ENCODE data around the gene TNFAIP8L3.
"Not testable (repeated sequence)": the region's sequence is repeated elsewhere in the genome, so short reads cannot be mapped to it uniquely, and the experiment has no call there.

TNFAIP8L3 gene

DNA sequence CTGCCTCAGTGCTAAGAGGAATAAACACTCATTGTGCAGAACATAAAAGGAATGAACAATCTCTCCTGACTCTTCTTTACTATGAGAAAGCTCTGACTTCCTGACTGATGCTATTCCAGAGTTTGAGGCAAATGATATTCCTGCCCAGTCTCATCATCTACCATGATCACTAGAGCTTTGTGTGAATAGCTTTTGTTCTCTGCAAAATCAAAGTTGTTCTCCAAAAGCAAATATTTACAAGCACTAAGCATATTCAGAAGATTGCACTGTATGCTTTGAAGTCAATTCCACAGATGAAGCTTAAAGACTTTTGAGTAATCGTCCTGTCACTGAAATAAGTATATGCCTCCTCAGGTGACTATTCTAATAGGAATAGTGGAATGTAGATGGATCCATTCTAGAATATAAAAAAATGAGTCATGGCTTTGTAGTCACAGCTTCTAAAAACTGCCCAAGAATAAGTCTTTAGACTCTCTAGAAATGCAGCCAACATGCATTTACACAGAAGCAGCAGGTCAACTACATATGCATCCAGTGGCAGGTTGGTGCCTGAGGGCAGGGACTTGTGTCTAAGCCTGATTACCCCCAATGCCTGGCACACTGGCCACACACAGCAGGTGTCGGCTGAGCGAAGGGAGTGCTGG lies 34.6 kb downstream of the TNFAIP8L3 start:
- no peak for DNase-seq (ENCODE audit: low read depth)

DNA sequence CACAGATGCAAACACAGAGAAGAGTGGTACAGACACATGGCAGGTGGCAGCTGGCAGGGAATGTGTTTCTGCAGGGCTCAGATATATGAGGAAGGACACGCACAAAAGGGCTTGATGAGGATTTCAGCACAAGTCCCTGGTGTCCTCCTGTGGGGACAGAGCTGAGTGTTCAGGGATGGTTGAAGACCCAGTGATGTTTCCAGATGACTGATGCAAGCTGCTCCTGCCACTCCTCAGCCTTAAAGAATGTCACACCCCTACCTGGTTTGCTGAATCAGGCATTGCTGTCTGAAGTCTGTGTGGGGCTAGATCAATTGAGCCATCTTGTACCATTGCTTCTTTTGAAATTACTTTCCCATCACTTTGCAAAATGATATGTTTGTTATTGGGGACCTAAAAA lies 40.2 kb downstream of the TNFAIP8L3 start:
- no peak for DNase-seq (ENCODE audit: low read depth)

DNA sequence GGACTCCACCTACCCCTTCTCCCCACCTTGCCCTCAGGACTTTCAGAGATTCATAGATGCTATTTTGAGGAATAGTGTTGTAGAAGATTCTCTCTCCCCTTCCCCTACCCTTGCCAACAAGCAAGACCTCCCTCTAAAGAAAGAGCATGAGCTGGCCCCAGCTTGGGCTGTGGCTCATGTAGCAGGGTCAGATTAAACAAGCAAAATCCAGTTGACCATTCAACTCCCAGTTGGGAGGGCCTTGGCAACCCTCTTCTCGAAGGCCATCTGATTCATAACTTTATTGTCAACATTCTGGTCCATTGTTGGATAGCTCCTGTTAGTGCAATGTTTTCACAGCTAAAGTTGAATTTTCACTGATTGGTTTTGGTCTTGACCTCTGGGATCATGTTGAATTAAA lies 41.1 kb downstream of the TNFAIP8L3 start:
- no peak for DNase-seq (ENCODE audit: low read depth)

DNA sequence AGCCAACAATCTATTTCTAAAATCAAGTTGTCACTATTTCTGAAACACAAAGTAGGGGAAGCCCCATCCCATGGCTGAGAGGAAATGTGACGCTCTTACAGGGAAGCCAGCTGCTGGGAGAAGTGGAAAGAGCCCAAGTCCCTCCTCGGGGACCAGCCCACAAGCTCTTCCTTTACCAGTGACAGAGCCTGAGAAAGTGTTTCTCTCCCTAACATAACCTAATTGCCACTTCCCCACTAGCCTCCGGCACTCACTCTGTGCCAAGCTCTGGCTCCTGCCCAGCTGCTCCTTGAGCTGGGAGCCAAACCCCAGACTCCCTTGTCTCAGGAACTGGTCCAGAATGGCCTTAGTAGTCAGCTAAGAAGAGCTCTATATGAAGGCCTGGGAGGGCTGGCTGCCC lies 42.9 kb downstream of the TNFAIP8L3 start:
- no peak for DNase-seq (ENCODE audit: low read depth)

DNA sequence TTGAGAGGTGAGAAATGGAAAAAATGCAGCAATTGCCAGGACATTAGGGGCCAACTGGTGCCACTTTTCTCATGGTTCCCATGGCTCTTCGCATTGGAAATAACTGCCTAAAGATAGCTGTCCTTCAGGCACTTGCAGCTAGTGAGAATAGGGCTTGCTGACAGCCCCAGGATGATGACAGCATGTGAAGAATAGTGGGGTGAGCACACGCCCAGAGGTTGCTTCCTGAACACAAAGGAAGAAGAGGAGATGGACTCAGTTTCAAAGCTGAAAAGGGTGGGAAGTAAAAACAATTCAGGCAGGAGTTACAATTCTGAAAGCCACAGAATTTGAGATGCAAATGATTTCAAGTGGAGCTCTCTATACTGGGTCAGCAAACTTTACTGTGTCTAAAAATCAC lies 45.6 kb downstream of the TNFAIP8L3 start:
- no peak for DNase-seq (ENCODE audit: low read depth)

DNA sequence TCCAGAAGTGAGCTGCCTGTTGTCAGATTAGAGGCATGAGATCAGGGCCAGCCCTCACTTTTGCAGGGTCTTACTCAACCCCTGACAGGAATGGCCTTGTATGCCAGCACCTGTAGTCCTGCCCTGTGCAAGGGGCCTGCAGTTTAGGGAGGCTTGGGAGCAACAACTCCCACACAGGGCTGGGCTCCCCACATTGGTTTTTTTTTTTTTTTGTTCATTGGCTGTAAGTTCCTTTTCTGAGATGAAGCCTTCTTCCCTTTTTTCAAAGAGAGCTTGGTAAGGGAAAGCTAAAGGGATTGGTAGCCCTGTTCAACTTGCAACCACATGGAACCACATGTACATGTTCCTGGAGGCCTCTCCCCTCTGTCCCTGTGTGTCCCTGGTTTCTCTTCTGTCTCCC lies 46.4 kb downstream of the TNFAIP8L3 start:
- DNase-seq (ENCODE audit: low read depth): no peak

DNA sequence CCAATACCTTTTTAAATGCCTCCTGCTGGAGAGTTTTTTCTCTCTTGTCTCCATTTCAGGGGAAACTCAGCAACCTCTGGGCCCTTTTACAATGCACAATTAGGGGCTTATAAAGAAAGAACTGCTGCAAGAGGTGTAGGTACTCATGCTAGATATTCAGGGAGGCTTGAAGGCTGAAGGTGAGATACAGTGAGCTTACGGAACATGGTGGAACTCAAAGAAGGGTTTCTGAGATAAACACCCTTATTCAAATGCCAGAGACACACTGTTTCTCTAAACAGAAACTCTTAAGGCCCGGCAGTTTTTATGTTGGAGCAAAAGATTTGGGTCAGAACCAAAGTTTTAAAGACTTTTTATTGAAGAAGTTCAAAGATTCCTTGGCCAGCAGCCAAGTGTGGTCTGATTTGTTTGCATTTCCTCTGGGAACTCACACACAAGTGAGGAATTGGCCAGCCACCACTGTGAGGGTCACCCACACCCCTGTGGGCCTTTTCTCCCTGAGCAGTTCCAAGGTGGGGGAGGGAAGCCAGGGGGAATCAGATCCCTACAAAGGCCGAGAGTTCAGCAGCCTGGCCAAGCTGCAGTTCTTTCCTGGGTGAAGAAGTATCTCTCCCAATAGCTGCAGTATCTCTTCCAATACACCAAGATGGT lies 47.8 kb downstream of the TNFAIP8L3 start:
- DNase-seq (ENCODE audit: low read depth): no peak

DNA sequence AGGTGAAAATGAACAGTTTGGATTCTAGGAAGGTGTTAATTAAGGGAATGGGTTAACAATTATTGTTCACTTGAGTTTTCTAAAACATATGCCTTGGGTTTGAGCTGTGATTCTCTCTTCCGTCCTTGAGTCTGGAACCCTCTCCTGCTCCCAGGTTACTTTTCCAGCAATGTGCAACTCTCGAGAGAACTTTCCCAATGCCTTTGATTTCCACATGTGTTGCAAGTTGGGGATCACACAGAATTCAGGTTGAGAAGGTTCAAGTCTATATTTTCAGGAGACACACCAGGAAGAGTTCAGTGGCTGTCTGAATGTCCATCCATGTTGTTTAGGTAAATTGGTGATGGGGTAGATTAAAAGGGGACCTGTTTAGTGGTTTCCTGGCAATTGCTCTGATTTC lies 48.7 kb downstream of the TNFAIP8L3 start:
- no peak for DNase-seq (ENCODE audit: low read depth)

DNA sequence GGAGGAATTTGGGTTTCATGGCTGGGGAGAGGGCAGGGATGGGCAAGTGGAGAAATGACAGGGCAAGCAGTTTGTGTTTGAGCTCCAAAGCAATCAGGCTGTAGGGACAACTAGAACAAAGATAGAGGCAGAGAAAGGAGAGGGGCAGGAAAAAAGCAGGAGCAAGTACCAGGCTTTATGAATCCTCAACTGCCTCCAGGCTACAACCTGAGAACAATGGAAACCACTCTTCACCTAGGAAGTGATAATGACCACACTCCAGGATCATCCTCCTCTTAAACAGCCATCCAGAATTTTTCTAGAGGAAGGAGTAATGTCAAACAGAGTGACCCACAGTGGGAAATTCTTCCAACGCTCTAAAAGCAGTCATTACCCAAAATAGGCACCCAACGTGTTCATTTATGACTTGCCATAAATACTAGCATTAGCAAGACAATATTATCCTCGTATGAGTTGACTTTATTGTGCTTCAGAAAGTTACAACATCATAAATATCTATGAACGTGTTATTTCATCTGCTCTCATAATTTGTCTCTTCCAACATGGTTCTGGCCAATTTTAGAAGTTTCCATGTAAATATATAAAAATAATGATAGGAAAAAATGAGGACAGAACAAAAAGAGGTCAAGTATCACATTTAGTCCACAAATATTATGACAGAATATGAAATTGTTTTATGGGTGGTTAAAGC lies 50.5 kb downstream of the TNFAIP8L3 start:
- no peak for DNase-seq (ENCODE audit: low read depth)

DNA sequence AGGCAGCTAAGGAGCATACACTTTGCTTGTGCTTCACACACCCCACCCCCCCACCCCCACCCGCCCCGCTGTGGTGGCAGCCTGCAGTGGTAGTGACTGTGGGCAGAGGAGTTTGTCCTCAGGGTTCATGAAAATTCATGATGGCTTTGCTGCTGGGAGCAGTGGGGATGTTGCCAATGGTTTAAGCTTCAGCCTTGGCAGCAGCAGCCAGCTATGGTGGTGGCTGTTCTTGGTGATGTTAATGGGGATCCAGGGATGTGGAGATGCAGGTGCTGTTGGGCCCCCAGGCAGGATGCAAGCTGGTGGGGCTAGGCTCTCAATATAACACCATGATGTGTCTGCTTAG lies 55.8 kb downstream of the TNFAIP8L3 start:
- no peak for DNase-seq (ENCODE audit: low read depth)

DNA sequence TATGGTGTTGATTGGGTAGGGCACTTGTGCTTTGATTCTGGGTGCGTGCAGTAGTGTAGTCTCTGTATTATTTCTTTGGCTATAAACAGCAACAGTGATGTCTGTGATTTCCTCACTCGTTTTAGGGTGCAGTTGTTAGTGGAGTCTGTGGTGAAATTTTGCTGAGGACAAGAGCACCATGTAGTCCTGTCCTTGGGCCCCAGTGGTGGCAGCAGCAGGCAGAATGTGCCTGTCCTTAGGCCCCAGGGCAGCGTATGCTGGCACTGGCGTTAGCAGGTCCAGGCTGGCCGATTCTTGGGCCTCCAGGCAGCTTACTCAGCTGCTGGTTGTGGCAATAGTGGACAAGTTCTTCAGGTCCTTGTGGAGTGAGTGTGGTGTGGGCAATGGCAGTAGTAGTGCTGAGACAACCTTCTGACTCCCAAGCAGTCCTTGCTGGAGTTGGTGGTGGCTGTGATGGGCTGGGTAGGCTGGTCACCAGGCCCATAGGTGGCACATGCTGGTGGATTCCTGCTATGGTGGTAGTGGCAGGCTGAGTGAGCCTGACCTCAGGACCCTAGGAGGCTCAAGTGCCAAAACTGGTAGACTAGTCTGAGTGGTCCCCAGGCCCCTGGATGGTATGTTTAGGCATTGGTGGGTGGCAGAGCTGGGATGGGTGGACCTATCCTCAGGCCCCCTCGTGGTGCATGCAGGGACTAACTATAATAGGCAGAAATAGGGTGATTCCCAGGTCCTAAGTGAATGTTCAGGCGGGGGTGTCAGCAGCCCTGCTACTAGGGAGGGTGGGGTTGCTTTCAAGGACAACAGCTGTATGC lies 56.3 kb downstream of the TNFAIP8L3 start:
- no peak for DNase-seq (ENCODE audit: low read depth)

DNA sequence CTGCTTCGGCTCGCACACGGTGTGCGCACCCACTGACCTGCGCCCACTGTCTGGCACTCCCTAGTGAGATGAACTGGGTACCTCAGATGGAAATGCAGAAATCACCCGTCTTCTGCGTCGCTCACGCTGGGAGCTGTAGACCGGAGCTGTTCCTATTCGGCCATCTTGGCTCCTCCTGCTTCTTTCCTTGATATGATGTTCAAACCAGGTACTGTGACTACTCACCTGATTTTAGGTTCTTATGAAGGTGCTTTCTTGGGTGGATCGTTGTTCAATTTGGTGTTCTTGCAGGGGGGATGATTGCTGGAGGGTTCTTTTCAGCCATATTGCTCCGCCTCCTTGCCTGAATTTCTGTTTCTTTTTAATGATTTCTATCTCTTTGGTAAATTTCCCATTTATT lies 57.2 kb downstream of the TNFAIP8L3 start:
- DNase-seq (ENCODE audit: low read depth): not testable (repeated sequence)

DNA sequence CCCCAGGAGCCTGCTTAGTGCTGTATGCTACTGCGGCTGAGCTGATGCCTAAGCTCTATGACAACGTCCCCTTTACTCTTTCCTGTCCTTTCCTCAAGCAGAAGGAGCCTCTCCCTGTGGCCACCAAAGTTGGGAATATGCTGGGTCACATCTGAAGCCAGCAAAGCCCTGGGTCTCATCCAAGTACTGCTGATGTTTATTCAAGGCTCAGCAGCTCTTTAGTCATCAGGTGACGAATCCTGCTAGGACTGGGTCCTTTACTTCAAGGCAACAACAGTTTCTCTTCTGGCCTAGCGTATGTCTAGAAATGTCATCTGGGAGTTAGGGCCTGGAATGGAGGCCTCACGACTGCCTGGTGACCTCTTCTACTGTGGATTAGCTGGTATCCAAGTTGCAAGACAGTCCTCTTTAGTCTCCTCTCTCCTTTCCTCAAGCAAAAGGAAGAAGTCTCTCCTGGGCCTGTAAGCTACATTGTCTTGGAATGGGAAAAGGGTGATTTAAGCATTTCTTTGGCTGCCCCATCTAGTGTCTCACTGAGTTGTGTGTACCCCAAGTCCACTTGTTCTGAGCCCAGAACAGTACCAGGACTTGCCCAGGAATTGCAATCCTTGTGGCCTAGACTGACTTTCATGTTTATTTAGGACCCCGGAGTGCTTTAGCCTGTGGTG lies 63.9 kb downstream of the TNFAIP8L3 start:
- DNase-seq (ENCODE audit: low read depth): no peak

DNA sequence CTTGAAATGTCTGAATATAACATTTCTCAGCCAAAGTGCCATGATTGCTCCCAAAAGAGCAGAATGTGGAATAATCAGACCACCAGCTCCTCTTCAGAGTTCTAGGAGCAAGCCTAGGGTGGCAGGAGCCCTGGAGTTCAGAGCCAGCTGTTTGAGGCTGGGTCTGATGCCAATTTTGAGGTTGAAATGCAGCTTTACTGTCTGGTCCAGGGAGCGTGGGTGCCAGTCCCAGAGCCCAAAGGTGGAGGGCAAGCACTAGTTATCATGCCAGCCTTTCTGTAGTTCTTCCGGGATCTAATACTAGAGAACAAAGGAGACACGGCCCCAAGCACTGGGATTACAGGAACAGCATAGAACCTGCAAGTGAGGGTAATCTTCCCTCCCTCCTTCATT lies 69.3 kb downstream of the TNFAIP8L3 start:
- DNase-seq (ENCODE audit: low read depth): no peak

DNA sequence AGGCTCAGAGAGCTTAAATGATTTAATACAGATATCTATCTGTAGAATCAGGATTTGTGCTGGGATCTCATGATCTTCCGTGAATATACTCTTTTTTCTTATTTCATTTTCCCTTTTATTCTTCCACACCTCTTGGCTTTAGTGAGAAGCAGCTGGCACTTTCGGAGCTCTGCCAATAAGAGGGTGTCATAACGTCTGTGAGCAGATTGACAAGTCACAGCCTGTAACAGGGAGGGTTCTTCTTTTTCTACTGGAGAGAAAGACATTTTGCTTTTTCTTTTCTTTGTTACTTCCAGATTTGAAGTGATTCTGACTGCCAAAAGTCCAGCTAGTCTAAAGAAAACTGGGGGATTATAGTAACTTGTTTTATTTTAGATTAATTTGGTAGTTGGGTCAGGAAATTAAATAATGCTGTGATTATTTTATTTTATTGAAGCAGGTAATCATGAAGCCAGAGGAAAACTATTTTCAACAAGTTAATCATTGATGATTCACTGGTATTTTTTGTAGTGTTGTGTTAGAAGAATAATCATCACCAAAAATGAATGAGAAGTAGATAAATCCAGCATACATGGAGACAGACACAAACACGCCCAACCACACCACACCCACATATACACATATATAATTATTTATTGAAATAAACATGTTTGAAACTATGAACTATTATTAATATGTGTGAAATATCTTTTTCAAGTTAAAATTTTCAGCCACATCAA lies 69.8 kb downstream of the TNFAIP8L3 start:
- DNase-seq (ENCODE audit: low read depth): no peak

DNA sequence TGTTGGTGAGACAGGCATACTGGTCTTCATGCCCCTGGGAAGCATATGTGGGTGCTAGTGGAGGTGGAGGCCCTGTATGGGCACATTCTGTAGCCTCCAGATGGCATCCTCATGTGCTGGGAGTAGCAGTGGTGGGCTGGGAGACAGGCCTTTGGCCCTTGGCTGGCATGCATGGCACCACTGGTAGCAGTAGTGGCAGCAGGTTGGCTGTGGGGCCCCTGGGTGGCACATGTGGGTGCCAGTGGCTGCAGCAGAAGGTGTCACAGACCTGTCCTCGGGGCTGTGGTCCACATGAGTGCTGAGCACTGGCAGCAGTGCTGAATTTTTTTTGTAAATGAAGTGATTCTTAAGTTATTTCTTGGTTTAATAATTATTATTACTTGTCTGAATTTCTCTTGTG lies 71.2 kb downstream of the TNFAIP8L3 start:
- no peak for DNase-seq (ENCODE audit: low read depth)

DNA sequence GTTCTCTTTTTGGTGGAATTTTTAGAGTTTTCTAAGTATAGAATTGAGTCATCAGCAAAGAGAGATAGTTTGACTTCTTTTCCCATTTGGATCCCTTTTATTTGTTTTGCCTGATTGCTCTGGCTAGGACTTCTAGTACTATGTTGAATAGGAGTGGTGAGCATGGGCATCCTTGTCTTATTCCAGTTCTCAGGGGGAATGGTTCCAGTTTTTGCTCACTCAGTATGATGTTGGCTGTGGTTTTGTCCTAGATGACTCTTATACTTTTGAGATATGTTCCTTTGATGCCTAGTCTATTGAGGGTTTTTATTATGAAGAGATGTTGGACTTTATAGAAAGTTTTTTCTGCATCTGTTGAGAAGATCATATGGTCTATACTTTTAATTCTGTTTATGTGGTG lies 72.5 kb downstream of the TNFAIP8L3 start:
- no peak for DNase-seq (ENCODE audit: low read depth)

DNA sequence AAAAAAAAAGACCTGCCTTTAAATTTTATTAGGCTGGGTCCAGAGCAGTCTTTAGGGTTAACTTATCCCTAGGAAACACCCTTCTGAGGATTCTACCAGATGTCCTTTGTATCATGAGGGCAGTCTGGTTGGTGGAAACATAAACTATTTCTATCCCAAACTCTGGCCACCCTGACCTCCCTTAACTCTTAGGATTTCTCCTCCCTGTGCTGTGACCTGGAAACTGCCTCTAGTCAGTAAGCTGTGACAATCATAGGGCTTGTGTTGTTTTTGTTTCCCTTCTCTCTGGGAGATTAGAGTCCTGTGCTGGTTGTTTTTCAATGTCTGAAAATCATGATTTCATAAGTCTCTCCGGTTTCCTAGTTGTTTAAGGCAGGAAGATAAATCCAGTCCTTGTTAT lies 78.1 kb downstream of the TNFAIP8L3 start:
- DNase-seq (ENCODE audit: low read depth): no peak

DNA sequence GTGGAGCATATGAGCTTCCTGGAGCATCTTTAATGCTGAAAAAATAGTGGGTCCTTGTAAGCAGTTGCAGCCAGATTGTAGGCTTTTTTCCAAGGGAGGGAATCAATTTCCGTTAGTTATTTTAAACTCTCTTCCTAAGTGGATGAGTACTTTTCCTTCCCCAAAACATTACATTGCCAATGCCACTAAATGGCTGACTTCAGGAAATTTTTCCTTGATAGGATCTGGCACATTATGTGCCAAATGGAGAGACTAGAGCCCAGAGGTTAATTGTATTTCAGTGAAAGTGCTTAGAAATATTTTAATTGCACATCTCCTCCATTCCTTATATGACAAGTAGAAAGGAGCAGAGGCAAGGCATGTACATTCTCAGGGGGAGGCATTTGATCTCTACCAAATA lies 83.5 kb downstream of the TNFAIP8L3 start:
- DNase-seq (ENCODE audit: low read depth): no peak

DNA sequence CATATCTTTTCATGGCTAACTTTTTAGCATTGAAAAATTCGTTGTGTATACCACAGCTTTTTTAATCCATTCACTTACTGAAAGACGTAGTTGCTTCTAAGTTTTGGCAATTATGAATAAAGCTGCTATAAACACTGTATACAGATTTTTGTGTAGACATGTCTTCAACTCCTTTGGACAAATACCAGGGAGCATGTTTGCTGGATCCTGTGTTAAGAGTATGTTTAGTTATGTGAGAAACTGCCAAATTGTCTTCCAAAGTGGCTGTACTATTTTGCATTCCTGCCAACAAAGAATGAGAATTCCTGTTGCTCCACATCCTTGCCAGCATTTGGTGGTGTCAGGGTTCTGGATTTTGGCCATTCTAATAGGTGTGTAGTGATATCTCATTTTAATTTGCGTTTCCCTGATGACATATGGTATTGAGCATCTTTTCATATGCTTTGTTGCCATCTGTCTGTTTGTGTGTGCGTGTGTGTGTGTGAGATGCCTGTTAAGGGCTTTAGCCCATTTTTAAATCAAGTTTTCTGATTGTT lies 87.5 kb downstream of the TNFAIP8L3 start:
- no peak for DNase-seq (ENCODE audit: low read depth)

Data from T-helper 22 cell (primary cell).